ENCODE measurements around the gene B3GALNT2. TPM values are rescaled to one million over a fixed set of nuclear protein-coding genes. Genes with fewer than 3 reads are reported as not detected.
"Not testable (repeated sequence)": the region's sequence is repeated elsewhere in the genome, so short reads cannot be mapped to it uniquely, and the experiment has no call there.

Gene B3GALNT2
- total RNA-seq, 2 donors from 2014 or later = 6.3 to 8.2 TPM

DNA sequence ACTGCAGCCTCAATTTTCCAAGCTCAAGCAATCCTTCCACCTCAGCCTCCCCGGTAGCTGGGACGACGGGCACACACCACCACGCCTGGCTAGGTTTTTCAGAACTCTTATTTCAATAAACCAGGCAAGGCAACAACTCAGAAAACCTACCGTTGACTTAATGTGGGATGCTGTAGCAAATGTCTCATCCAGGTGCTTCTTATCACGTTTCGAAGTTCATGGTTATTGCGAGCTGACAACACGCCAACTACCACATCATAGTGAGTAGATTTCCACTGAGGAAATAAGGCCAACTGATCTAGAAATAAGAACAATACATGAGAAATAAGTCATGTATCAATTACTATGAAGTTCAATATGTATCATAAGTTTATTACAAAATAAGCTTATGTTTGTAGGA, 9.7 kb downstream of the B3GALNT2 start:
- no peak overlapping the region for H3K27ac Mint-ChIP-seq
- H3K4me1 Mint-ChIP-seq = peaks cover 26% of the 10 kb centered on the region
- DNase-seq (no peak), ATAC-seq (no peak)
- peaks cover 9% of the 10 kb centered on the region for H3K36me3 Mint-ChIP-seq (ENCODE audit: low read depth)
- H3K9me3 ChIP-seq (ENCODE audit: control insufficient read depth, low read length, poor library complexity, severe bottlenecking) = no peaks in the 10 kb centered on the region
- no peaks in the 10 kb centered on the region for H3K27me3 Mint-ChIP-seq
- no peak overlapping the region for H3K4me3 Mint-ChIP-seq

DNA sequence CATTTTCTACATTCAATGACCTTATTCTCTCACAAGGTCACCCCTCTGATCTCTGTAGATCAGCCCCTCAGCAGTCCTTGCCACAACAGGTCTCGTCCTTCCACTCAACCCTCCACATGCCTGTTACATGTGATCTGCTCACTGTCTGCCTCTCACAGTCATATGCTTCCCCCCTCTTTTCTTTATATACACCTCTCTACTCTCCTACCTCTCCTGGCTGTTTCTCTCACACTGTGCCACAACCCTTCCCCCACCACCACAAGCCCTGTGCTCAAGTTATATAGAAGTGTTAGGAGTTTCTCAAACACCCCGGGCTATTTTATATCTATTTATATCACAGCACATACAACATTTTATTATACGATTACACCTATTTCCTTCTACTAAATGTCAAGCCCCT, 12.6 kb downstream of the B3GALNT2 start:
- Mint-ChIP-seq H3K4me3 (no peak overlapping the region), H3K4me1 (peaks cover 24% of the 10 kb centered on the region), H3K36me3 (ENCODE audit: low read depth) (peaks cover 12% of the 10 kb centered on the region), H3K27ac (no peak overlapping the region), H3K27me3 (no peaks in the 10 kb centered on the region)
- H3K9me3 ChIP-seq (ENCODE audit: control insufficient read depth, low read length, poor library complexity, severe bottlenecking) = no peaks in the 10 kb centered on the region
- no peak for ATAC-seq
- no peak for DNase-seq

DNA sequence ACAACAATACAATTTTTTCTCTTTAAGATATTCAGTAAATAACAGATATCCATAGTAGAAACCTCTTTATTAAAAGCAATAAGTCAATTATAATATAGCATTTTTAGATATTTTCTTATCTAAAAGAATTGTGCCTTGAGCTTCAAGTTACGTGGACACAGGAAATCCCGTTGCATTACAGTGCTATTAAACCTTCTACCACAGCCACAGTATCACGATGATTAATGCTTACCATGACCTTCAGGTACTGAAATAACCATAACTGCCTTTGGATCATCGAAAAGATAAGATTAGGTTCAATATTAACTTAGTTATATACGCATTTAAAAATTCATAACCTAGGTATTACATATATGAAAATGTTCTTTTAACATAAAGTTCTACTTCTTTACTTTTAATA, 17.9 kb downstream of the B3GALNT2 start:
- ATAC-seq = no peak
- no peaks in the 10 kb centered on the region for H3K9me3 ChIP-seq (ENCODE audit: control insufficient read depth, low read length, poor library complexity, severe bottlenecking)
- H3K36me3 Mint-ChIP-seq (ENCODE audit: low read depth) = peaks cover 16% of the 10 kb centered on the region
- H3K27ac Mint-ChIP-seq = peak overlapping the region; percentile 49
- peaks cover 8% of the 10 kb centered on the region for H3K4me1 Mint-ChIP-seq
- no peak overlapping the region for H3K4me3 Mint-ChIP-seq
- DNase-seq = no peak
- no peaks in the 10 kb centered on the region for H3K27me3 Mint-ChIP-seq

DNA sequence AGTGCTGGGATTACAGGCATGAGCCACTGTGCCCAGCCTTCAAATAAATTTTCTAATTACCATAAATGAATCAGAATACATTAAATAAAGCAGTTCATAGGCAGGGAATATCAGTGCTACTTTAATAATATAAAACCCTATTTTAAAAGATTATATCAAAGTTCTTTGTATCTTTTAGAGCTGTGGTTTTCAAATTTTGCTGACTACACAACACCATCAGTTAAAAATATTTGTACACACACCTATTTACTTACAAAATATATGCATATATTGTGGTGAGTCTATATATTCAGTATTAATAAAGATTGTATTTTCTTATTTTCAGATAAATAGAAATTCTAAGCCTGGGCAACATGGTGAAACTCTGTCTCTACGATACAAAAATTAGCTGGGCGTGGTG, 18.7 kb downstream of the B3GALNT2 start:
- ATAC-seq = no peak
- H3K27ac Mint-ChIP-seq = no peak overlapping the region

DNA sequence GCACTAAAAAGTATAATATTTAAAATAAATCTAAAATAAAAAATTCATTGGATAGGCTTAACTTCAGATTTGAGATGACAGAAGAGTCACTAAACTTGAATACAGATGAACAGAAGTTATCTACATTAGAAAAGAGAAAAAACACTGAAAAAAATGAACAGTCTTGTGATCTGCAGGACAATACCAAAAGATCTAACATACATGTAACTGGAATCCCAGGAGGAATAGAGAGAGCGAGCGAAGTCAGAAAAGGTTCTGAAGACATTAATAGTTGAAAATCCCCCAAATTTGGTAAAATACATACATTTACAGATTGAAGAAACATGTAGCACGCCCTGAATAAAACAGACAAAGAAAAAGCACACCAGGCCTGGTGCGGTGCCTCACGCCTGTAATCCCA, 21.2 kb downstream of the B3GALNT2 start:
- Mint-ChIP-seq H3K4me3 (no peak overlapping the region), H3K4me1 (no peaks in the 10 kb centered on the region), H3K36me3 (ENCODE audit: low read depth) (peaks cover 13% of the 10 kb centered on the region), H3K27me3 (no peaks in the 10 kb centered on the region), H3K27ac (no peak overlapping the region)
- DNase-seq (no peak), ATAC-seq (no peak)
- H3K9me3 ChIP-seq (ENCODE audit: control insufficient read depth, low read length, poor library complexity, severe bottlenecking) = no peaks in the 10 kb centered on the region

More for the DNA sequence above, 18.7 kb downstream of the B3GALNT2 start:
- Mint-ChIP-seq H3K4me3 (no peak overlapping the region), H3K36me3 (ENCODE audit: low read depth) (peaks cover 18% of the 10 kb centered on the region), H3K4me1 (peaks cover 8% of the 10 kb centered on the region), H3K27me3 (no peaks in the 10 kb centered on the region)
- no peak for DNase-seq
- no peaks in the 10 kb centered on the region for H3K9me3 ChIP-seq (ENCODE audit: control insufficient read depth, low read length, poor library complexity, severe bottlenecking)

DNA sequence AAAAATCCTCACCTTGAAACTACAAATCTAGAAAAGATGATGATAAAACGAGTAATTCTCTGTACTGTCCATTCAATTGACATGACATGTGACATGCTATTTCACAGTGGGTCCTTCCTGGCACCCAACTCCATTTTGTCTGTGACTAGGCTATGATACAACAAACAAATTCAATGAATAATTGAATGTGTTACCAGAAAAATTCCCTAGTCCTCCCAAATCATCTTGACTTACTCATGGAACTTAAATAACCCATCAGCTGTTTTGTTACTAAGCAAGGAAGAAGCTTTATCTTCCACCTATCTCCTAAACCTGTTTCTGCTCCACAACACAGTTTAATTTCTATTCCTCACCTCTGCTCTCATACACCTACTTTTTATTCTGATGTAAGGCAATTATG, 30.4 kb downstream of the B3GALNT2 start:
- DNase-seq = no peak
- H3K9me3 ChIP-seq (ENCODE audit: control insufficient read depth, low read length, poor library complexity, severe bottlenecking) = no peaks in the 10 kb centered on the region
- ATAC-seq = no peak
- H3K27ac Mint-ChIP-seq = no peak overlapping the region
- H3K4me1 Mint-ChIP-seq = no peaks in the 10 kb centered on the region
- no peak overlapping the region for H3K4me3 Mint-ChIP-seq
- H3K36me3 Mint-ChIP-seq (ENCODE audit: low read depth) = peaks cover 2% of the 10 kb centered on the region
- no peaks in the 10 kb centered on the region for H3K27me3 Mint-ChIP-seq

DNA sequence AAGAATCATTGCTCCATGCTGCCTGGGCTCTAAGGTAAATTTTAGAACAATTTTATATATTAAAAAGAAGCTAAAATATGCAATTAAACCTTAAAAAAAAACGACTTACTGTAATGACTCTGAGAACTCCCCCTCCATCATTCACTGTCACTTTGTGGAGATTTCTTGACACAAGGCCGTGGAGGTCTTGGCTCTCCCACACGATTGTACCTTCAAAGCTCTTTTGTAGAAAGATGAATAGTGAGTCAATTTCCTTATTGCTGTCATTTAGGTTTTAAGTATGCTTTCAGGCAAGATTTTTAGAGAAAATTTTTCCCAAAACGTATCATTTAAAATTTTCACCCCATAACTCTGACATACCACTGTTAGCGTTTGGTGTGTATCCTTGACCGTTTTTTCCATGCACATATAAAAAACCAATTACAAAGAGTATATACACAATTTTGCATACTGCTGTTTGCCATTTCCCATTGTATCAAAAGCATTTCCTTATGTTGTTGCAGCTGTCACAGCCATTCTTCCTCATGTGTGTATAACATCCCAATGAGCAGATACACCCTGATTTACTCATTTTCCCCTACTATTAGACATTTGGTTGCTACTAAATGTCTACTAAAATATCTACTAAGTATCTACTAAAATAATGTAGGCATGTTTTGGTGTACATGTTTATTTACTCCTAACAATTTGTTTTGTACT, 33.4 kb downstream of the B3GALNT2 start:
- Mint-ChIP-seq H3K27ac (no peak overlapping the region), H3K36me3 (ENCODE audit: low read depth) (no peaks in the 10 kb centered on the region), H3K27me3 (no peaks in the 10 kb centered on the region), H3K4me3 (no peak overlapping the region), H3K4me1 (no peaks in the 10 kb centered on the region)
- DNase-seq (no peak), ATAC-seq (no peak)
- no peaks in the 10 kb centered on the region for H3K9me3 ChIP-seq (ENCODE audit: control insufficient read depth, low read length, poor library complexity, severe bottlenecking)

DNA sequence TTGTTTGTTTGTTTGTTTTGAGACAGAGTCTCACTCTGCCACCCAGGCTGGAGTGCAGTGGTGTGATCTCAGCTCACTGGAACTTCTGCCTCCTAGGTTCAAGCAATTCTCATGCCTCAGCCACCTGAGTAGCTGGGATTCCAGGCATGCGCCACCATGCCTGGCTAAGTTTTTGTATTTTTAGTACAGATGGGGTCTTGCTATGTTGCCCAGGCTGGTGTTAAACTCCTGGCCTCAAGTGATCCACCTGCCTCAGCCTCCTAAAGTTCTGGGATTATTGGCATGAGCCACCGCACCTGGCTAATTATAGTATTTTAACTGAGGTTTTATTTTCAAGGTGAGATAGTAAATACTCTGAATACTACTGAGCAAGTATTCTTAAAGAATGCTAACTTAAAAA, 34.4 kb downstream of the B3GALNT2 start:
- H3K36me3 Mint-ChIP-seq (ENCODE audit: low read depth); H3K27me3 Mint-ChIP-seq; H3K4me3 Mint-ChIP-seq; ATAC-seq; DNase-seq; H3K9me3 ChIP-seq (ENCODE audit: control insufficient read depth, low read length, poor library complexity, severe bottlenecking); H3K4me1 Mint-ChIP-seq; H3K27ac Mint-ChIP-seq: not testable (repeated sequence)

DNA sequence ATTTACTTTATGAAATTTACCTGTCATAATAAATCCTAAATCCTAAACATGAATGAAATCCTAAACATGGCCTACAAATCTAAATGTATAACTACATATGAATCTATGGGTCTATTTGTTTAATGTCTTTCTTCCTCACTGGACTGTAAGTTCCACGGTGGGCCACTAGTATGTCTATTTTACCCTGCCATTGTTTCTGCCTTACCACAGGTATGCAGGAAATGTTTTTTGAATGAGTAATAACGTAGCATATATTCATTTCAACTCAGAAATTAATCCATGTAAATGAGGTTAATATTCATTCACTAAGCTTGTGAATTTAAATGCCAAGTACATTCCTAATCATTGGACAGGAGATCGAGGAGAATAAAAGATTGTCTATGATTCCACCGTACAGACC, 35.3 kb downstream of the B3GALNT2 start:
- H3K36me3 Mint-ChIP-seq (ENCODE audit: low read depth) = peaks cover 2% of the 10 kb centered on the region
- no peak overlapping the region for H3K4me3 Mint-ChIP-seq
- peaks cover 2% of the 10 kb centered on the region for H3K4me1 Mint-ChIP-seq
- no peaks in the 10 kb centered on the region for H3K27me3 Mint-ChIP-seq
- DNase-seq (no peak), ATAC-seq (no peak)
- no peak overlapping the region for H3K27ac Mint-ChIP-seq
- no peaks in the 10 kb centered on the region for H3K9me3 ChIP-seq (ENCODE audit: control insufficient read depth, low read length, poor library complexity, severe bottlenecking)

DNA sequence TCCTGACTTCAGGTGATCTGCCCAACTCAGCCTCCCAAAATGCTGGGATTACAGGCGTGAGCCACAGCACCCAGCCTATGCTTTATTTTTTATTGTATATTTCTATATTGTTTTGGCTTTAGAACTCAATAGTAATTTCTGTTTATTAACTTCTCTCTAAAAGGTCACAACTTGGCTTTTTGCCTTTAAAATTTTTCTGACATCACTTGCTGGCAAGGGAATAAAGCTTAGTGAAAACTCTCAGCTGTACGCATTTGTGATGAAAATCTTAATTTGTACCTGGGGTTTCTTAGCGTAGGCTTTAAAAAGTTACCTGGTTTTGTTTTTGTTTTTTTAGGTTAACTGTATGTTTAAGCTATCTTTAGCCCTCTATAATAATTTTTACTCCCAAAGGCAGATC, 36.2 kb downstream of the B3GALNT2 start:
- DNase-seq (no peak), ATAC-seq (no peak)
- H3K27me3 Mint-ChIP-seq = no peaks in the 10 kb centered on the region
- peaks cover 2% of the 10 kb centered on the region for H3K36me3 Mint-ChIP-seq (ENCODE audit: low read depth)
- H3K4me3 Mint-ChIP-seq = no peak overlapping the region
- no peaks in the 10 kb centered on the region for H3K9me3 ChIP-seq (ENCODE audit: control insufficient read depth, low read length, poor library complexity, severe bottlenecking)
- no peak overlapping the region for H3K27ac Mint-ChIP-seq
- peaks cover 2% of the 10 kb centered on the region for H3K4me1 Mint-ChIP-seq

DNA sequence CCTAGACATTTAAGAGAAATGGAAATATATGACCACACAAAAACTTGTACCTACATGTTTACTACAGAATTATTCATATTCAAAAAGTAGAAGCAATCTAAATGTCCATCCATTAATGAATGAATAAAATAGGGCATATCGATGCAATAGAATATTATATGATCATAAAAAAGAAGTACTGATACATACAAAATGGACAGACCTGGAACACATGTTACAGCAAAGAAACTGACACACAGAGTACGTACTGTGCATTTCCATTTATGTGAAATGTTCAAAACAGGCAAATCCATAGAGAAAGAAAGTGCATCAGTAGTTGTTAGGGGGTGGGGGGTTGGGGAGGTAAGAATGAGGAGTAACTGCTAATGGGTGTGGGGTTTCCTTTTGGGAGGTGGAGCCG, 39.2 kb downstream of the B3GALNT2 start:
- H3K27ac Mint-ChIP-seq = no peak overlapping the region
- no peaks in the 10 kb centered on the region for H3K27me3 Mint-ChIP-seq
- H3K9me3 ChIP-seq (ENCODE audit: control insufficient read depth, low read length, poor library complexity, severe bottlenecking) = no peaks in the 10 kb centered on the region
- no peak overlapping the region for H3K4me3 Mint-ChIP-seq
- peaks cover 7% of the 10 kb centered on the region for H3K4me1 Mint-ChIP-seq
- H3K36me3 Mint-ChIP-seq (ENCODE audit: low read depth) = peaks cover 2% of the 10 kb centered on the region
- no peak for ATAC-seq
- no peak for DNase-seq

DNA sequence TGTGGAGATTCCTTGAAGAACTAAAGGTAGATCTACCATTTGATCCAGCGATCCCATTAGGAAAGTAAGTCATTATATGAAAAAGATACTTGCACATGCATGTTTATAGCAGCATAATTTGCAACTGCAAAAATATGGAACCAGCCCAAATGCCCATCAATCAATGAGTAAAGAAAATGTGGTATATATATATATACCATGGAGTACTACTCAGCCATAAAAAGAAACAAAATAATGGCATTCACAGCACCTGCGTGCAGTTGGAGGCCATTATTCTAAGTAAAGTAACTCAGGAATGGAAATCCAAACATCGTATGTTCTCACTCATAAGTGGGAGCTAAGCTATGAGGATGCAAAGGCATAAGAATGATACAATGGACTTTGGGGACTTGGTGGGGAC, 41.4 kb downstream of the B3GALNT2 start:
- not testable (repeated sequence) for ATAC-seq; H3K36me3 Mint-ChIP-seq (ENCODE audit: low read depth); H3K4me1 Mint-ChIP-seq; DNase-seq; H3K4me3 Mint-ChIP-seq; H3K27ac Mint-ChIP-seq; H3K27me3 Mint-ChIP-seq; H3K9me3 ChIP-seq (ENCODE audit: control insufficient read depth, low read length, poor library complexity, severe bottlenecking)

DNA sequence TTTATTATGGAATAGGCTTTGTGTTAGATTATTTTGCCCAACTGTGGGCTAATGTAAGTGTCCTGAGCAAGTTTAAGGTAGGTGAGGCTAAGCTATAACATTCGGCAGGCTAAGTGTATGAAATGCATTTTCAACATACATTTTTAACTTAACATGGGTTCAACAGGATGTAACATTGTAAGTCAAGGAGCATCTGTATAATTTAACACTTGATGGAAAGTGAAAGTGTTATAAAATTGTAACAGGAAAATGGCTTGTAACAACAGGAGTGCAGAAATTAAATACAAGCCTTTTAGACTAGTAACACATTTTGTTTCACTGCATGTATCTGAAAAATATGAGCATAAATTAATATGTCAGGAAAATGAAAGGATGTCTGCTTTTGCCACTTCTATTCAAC, 42.3 kb downstream of the B3GALNT2 start:
- H3K36me3 Mint-ChIP-seq (ENCODE audit: low read depth) = peaks cover 2% of the 10 kb centered on the region
- peaks cover 7% of the 10 kb centered on the region for H3K4me1 Mint-ChIP-seq
- DNase-seq = no peak
- no peaks in the 10 kb centered on the region for H3K27me3 Mint-ChIP-seq
- ATAC-seq = no peak
- H3K27ac Mint-ChIP-seq = no peak overlapping the region
- no peaks in the 10 kb centered on the region for H3K9me3 ChIP-seq (ENCODE audit: control insufficient read depth, low read length, poor library complexity, severe bottlenecking)
- H3K4me3 Mint-ChIP-seq = peak overlapping the region; percentile 33

DNA sequence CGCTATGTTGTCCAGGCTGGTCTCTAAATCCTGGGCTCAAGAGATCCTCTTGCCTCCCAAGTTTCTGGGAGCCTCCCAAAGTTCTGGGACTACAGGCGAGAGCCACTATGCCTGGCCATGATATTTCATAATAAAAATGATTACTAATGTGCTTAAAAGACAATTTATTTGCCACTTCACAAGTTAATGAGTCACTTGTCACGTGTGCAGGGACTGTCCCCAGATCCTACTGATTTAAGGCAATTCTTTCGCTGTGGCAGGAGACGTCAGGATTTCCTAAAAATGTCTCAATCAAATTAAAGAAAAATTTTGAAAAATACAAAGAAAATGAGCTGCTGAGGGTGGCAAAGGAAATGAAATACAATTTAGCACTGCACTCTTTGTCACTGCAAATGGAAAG, 43.5 kb downstream of the B3GALNT2 start:
- no peaks in the 10 kb centered on the region for H3K27me3 Mint-ChIP-seq
- DNase-seq (no peak), ATAC-seq (no peak)
- H3K36me3 Mint-ChIP-seq (ENCODE audit: low read depth) = peaks cover 2% of the 10 kb centered on the region
- H3K4me1 Mint-ChIP-seq = peaks cover 7% of the 10 kb centered on the region
- H3K9me3 ChIP-seq (ENCODE audit: control insufficient read depth, low read length, poor library complexity, severe bottlenecking) = no peaks in the 10 kb centered on the region
- H3K27ac Mint-ChIP-seq = no peak overlapping the region
- H3K4me3 Mint-ChIP-seq = no peak overlapping the region

Measured in T-helper 17 cell (primary cell).